AG08395 (cell line): ENCODE measurements around the gene SYT14.

Experiments
- DNase-seq: peaks from one replicate; pipeline ENCODE4 v3.0.0; 2012; ENCODE audit warnings: mixed read lengths, low spot score

SYT14 gene

DNA sequence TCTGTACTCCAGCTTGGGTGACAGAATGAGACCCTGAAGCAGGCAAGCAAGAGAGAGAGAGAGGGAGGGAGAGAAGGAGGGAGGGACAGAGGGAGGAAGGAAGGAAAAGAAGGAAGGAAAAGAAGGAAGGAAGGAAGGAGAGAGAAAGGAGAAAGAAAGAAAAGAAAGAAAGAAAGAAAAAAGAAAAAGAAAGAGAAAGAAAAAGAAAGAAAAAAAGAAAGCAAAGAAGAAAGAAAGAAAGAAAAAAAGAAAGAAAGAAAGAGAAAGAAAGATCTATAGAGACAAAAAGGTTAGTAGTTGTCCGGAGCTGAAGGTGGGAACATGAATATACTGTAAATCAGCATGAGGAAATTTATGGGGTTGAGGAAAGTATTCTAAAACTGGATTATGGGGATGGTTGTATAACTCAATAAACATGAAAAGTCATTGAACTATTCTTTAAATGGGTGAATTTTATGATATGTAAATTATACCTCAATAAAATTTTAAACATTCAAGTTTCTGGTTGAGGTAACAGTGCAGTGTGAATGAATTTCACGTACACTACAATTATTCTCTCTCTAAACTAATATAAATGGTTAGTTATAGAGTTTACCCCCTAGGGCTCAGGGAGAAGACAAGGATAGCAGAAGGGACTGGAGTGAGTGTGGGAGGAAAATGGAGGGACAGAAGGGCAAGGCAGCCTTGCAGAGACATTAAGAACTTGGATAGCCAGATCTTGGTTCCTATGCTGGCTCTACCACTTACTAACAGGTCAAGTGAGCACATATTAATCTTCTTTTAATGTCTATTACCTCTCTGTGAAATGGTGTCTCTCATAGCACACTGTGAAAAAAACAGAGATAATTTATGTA, 269.8 kb downstream of the SYT14 start:
- no peak for DNase-seq

DNA sequence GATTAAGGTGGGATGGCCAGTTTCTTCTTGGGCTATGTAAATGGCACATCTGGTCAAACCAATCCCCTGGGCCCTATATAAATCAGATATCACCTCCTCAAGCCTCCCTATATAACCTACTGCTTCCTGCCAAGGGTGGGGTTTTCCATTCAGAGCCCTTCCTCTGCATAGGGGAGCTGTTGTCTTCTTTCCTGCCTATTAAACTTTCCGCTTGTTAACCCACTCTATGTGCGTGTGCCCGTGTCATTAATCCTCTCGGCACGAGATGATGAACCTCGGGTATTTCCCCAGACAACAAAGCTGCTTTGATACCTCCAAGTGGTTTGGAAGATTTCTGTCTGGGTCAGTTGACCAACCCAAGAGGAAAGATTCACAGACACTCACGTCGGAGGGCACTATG, 275.3 kb downstream of the SYT14 start:
- DNase-seq = no peak

DNA sequence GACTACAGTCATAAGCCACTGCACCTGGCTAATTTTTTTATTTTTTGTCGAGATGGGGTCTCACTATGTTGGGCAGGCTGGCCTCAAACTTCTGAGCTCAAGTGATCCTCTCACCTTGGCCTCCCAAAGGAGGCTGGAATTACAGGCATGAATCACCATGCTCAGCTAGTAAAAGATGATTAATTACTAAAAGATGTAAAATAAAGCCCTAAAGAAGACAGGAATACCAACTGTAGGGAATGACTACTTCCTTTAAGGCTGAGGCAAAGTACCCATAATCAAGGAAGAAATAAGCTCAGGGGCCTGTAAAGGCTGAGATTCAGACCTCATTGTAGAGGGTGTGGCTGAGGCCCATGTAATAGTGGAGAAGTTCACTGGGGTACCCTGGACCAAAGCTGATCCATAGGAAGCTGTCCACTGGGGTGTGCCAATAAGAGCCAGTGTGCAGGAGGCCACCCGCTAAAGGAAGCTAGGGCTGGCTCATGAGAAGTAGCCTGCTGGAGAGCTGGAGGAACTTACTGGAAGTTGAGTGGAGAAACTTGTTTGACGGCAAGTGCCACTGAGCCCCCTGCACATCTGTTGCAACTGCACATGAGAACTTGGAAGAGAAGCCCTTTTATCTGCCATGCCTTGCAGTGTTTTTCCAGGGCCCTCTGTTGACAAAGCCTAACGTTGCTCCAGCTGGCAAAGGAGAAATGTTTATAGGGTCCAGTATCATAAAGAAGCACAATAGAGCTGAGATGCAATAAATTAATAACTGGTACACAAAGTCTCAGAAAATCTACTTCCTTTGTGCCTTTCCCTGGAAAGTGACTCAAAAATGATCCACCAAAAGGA, 276.8 kb downstream of the SYT14 start:
- DNase-seq = no peak

DNA sequence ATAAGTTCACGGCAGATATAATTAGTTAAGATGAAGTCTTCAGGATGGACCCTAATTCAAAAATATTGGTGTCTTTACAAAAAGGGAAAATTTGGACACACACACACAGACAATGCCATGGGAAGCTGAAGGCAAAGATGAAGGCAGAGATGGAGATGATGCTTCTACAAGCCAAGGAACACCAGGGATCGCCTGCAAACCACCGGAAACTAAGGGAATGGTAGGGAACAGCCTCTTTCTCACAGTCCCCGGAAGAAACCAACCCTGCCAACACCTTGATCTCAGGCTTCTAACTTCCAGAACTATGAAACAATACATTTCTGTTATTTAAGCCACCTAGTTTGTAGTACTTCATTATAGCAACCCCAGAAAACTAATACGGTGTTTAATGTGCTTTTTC, 279.5 kb downstream of the SYT14 start:
- no peak for DNase-seq

DNA sequence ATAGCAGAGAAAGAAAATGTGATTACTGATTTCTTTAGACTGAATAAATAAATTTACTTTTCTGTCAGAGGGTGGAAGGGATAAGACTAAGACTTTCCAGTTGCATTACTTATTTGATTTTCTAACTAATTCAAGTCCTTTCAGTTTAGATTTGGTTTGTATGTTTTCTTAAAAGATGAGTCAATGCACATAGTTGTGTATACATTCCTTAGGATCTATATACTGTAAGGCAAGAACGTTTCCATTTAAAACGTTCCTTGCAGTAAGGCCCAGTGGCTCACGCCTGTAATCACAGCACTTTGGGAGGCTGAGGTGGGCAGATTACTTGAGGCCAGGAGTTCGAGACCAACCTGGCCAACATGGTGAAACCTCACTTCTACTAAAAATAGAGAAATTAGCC, 280.0 kb downstream of the SYT14 start:
- DNase-seq = no peak
